ENCODE data around the gene TTC7B. TPM values are rescaled to one million over a fixed set of nuclear protein-coding genes. Genes with fewer than 3 reads are reported as not detected.

Gene TTC7B
- total RNA-seq, 1 donor from 2014 or later = 83.1 TPM

GRCh38 chr14:90699016-90699415, 117.2 kb downstream of the TTC7B start:
- DNase-seq = no peak

GRCh38 chr14:90698379-90698869, 117.8 kb downstream of the TTC7B start:
- Mint-ChIP-seq H3K4me1 (ENCODE audit: low read depth, unreplicated experiment) (peaks cover 61% of the 10 kb centered on the region), H3K27ac (ENCODE audit: unreplicated experiment) (peak overlapping the region; percentile 94), H3K9me3 (ENCODE audit: unreplicated experiment) (peaks cover 4% of the 10 kb centered on the region), H3K4me3 (ENCODE audit: unreplicated experiment) (peak overlapping the region; percentile 76), H3K36me3 (ENCODE audit: unreplicated experiment) (no peaks in the 10 kb centered on the region), H3K27me3 (ENCODE audit: unreplicated experiment) (no peaks in the 10 kb centered on the region)
- no peak for TF ChIP-seq CTCF (IDR thresholded peaks at IDR 0.05; ENCODE audit: partially characterized antibody, unreplicated experiment)
- peak; percentile 70 for DNase-seq

More at GRCh38 chr14:90699016-90699415, 117.2 kb downstream of the TTC7B start:
- no peak for TF ChIP-seq CTCF (IDR thresholded peaks at IDR 0.05; ENCODE audit: partially characterized antibody, unreplicated experiment)
- H3K4me3 Mint-ChIP-seq (ENCODE audit: unreplicated experiment) = peak overlapping the region; percentile 76
- no peaks in the 10 kb centered on the region for H3K36me3 Mint-ChIP-seq (ENCODE audit: unreplicated experiment)
- H3K27ac Mint-ChIP-seq (ENCODE audit: unreplicated experiment) = peak overlapping the region; percentile 94
- H3K27me3 Mint-ChIP-seq (ENCODE audit: unreplicated experiment) = no peaks in the 10 kb centered on the region
- H3K9me3 Mint-ChIP-seq (ENCODE audit: unreplicated experiment) = peaks cover 4% of the 10 kb centered on the region
- peaks cover 67% of the 10 kb centered on the region for H3K4me1 Mint-ChIP-seq (ENCODE audit: low read depth, unreplicated experiment)

GRCh38 chr14:90697577-90698206, 118.5 kb downstream of the TTC7B start:
- TF ChIP-seq CTCF (IDR thresholded peaks at IDR 0.05; ENCODE audit: partially characterized antibody, unreplicated experiment) = peak; percentile 89
- H3K27ac Mint-ChIP-seq (ENCODE audit: unreplicated experiment) = peak overlapping the region; percentile 94

GRCh38 chr14:90697132-90697531, 119.1 kb downstream of the TTC7B start:
- H3K27me3 Mint-ChIP-seq (ENCODE audit: unreplicated experiment) = no peaks in the 10 kb centered on the region
- TF ChIP-seq CTCF (IDR thresholded peaks at IDR 0.05; ENCODE audit: partially characterized antibody, unreplicated experiment) = no peak
- H3K4me3 Mint-ChIP-seq (ENCODE audit: unreplicated experiment) = no peak overlapping the region
- DNase-seq = no peak
- H3K9me3 Mint-ChIP-seq (ENCODE audit: unreplicated experiment) = peaks cover 4% of the 10 kb centered on the region
- H3K27ac Mint-ChIP-seq (ENCODE audit: unreplicated experiment) = no peak overlapping the region
- H3K36me3 Mint-ChIP-seq (ENCODE audit: unreplicated experiment) = no peaks in the 10 kb centered on the region
- peaks cover 53% of the 10 kb centered on the region for H3K4me1 Mint-ChIP-seq (ENCODE audit: low read depth, unreplicated experiment)

More at GRCh38 chr14:90697577-90698206, 118.5 kb downstream of the TTC7B start:
- H3K36me3 Mint-ChIP-seq (ENCODE audit: unreplicated experiment) = no peaks in the 10 kb centered on the region
- H3K4me3 Mint-ChIP-seq (ENCODE audit: unreplicated experiment) = peak overlapping the region; percentile 75
- H3K4me1 Mint-ChIP-seq (ENCODE audit: low read depth, unreplicated experiment) = peaks cover 54% of the 10 kb centered on the region
- H3K27me3 Mint-ChIP-seq (ENCODE audit: unreplicated experiment) = no peaks in the 10 kb centered on the region
- peak; percentile 88 for DNase-seq
- peaks cover 4% of the 10 kb centered on the region for H3K9me3 Mint-ChIP-seq (ENCODE audit: unreplicated experiment)

GRCh38 chr14:90696720-90697119, 119.5 kb downstream of the TTC7B start:
- Mint-ChIP-seq H3K27me3 (ENCODE audit: unreplicated experiment) (no peaks in the 10 kb centered on the region), H3K4me1 (ENCODE audit: low read depth, unreplicated experiment) (peaks cover 53% of the 10 kb centered on the region), H3K4me3 (ENCODE audit: unreplicated experiment) (no peak overlapping the region), H3K9me3 (ENCODE audit: unreplicated experiment) (peaks cover 4% of the 10 kb centered on the region), H3K27ac (ENCODE audit: unreplicated experiment) (peak overlapping the region; percentile 50), H3K36me3 (ENCODE audit: unreplicated experiment) (no peaks in the 10 kb centered on the region)
- TF ChIP-seq CTCF (IDR thresholded peaks at IDR 0.05; ENCODE audit: partially characterized antibody, unreplicated experiment) = no peak
- no peak for DNase-seq
